GM23338 (cell line): ENCODE results near the gene ABCB11.

ENCODE experiments used
- CREB1 ChIP-seq: fragments of 250-450 bp; sonication (Bioruptor Pico); IDR thresholded peaks from 2 replicates; pipeline ENCODE4 v1.5.0; 2020; ENCODE audit warnings: low read depth, mild to moderate bottlenecking, moderate library complexity
- CTCF ChIP-seq, 2 experiments: fragments of 200-600 bp in 1 of 2; sonication (generic) in 1 of 2; conservative IDR thresholded peaks; 2 replicates each; pipeline versions ENCODE4 v1.5.1 to v1.6.1; 2016 to 2017; ENCODE audit warnings: antibody characterized with exemption in 2 of 2, low read depth in 2 of 2, mild to moderate bottlenecking in 2 of 2, moderate library complexity in 1 of 2
- EZH2 ChIP-seq: fragments of 200-600 bp; sonication (generic); IDR thresholded peaks from one replicate; pipeline ENCODE4 v1.8.0; 2017; ENCODE audit warnings: antibody characterized with exemption, mild to moderate bottlenecking, low read depth; ENCODE audit not compliant: unreplicated experiment
- EZH2phosphoT487 ChIP-seq: fragments of 200-600 bp; sonication (generic); IDR thresholded peaks from one replicate; pipeline ENCODE4 v1.8.1; 2018; ENCODE audit warnings: antibody characterized with exemption; ENCODE audit not compliant: unreplicated experiment
- JUNB ChIP-seq: IDR thresholded peaks from one replicate; pipeline ENCODE4 v1.6.1; 2016; ENCODE audit warnings: antibody characterized with exemption; ENCODE audit not compliant: unreplicated experiment
- POLR2AphosphoS5 ChIP-seq: IDR thresholded peaks from 2 replicates; pipeline ENCODE4 v1.6.1; 2016; ENCODE audit warnings: antibody characterized with exemption, low read depth
- REST ChIP-seq: IDR thresholded peaks from one replicate; pipeline ENCODE4 v1.6.1; 2018; ENCODE audit warnings: antibody characterized with exemption; ENCODE audit not compliant: unreplicated experiment
- STAT1 ChIP-seq: IDR thresholded peaks from one replicate; pipeline ENCODE4 v1.6.1; 2016; ENCODE audit warnings: antibody characterized with exemption; ENCODE audit not compliant: unreplicated experiment
- ZNF114 ChIP-seq: fragments of 250-450 bp; sonication (Bioruptor Pico); IDR thresholded peaks from 2 replicates; pipeline ENCODE4 v1.5.0; 2020; ENCODE audit warnings: mild to moderate bottlenecking, moderate library complexity
- ZNF331 ChIP-seq: fragments of 250-450 bp; sonication (Bioruptor Pico); IDR thresholded peaks from 2 replicates; pipeline ENCODE4 v1.5.0; 2020; ENCODE audit warnings: low read depth, mild to moderate bottlenecking, moderate library complexity
- TF ChIP-seq, protein P1 (sequence below): IDR thresholded peaks from 2 replicates; pipeline ENCODE4 v1.6.1; 2016; ENCODE audit warnings: antibody characterized with exemption

- TF ChIP-seq POLR2AphosphoS5 (no peak), CTCF (conservative IDR thresholded peaks at IDR 0.05; ENCODE audit: low read depth in 2 of 2) (no peak), EZH2 (no peak), EZH2phosphoT487 (no peak), REST (no peak), ZNF114 (CRISPR knock-in tag) (no peak), ZNF331 (no peak), CREB1 (CRISPR knock-in tag) (no peak), STAT1 (no peak), JUNB (no peak)
- TF ChIP-seq, protein P1, sequence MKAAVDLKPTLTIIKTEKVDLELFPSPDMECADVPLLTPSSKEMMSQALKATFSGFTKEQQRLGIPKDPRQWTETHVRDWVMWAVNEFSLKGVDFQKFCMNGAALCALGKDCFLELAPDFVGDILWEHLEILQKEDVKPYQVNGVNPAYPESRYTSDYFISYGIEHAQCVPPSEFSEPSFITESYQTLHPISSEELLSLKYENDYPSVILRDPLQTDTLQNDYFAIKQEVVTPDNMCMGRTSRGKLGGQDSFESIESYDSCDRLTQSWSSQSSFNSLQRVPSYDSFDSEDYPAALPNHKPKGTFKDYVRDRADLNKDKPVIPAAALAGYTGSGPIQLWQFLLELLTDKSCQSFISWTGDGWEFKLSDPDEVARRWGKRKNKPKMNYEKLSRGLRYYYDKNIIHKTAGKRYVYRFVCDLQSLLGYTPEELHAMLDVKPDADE: no peak
Measured at GRCh38 chr2:169005994-169006393, 25.1 kb downstream of the ABCB11 start.
